GM12865 (cell line): ENCODE measurements around the gene CD52.
A peak's percentile ranks its signal among the peaks of the same experiment; 100 is the strongest.

ENCODE experiments used
- DNase-seq: peaks from one replicate; pipeline ENCODE4 v3.0.0; 2010; ENCODE audit warnings: low read depth
- H3K4me3 ChIP-seq: 2 replicates; pipeline ENCODE4 v1.5.1; 2011; ENCODE audit warnings: mild to moderate bottlenecking, low read depth, low read length, control low read depth
- TF ChIP-seq, protein P1 (sequence below): IDR thresholded peaks from 2 replicates; pipeline ENCODE4 v1.5.1; 2011; ENCODE audit warnings: low read length, control low read depth, low read depth, inconsistent platforms; ENCODE audit not compliant: insufficient read depth; ENCODE audit errors: missing control alignments

CD52 gene

GRCh38 chr1:26360807-26361604, 43.2 kb downstream of the CD52 start:
- TF ChIP-seq, protein P1, sequence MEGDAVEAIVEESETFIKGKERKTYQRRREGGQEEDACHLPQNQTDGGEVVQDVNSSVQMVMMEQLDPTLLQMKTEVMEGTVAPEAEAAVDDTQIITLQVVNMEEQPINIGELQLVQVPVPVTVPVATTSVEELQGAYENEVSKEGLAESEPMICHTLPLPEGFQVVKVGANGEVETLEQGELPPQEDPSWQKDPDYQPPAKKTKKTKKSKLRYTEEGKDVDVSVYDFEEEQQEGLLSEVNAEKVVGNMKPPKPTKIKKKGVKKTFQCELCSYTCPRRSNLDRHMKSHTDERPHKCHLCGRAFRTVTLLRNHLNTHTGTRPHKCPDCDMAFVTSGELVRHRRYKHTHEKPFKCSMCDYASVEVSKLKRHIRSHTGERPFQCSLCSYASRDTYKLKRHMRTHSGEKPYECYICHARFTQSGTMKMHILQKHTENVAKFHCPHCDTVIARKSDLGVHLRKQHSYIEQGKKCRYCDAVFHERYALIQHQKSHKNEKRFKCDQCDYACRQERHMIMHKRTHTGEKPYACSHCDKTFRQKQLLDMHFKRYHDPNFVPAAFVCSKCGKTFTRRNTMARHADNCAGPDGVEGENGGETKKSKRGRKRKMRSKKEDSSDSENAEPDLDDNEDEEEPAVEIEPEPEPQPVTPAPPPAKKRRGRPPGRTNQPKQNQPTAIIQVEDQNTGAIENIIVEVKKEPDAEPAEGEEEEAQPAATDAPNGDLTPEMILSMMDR = no peak
- no peak overlapping the region for H3K4me3 ChIP-seq
- DNase-seq = no peak

DNA sequence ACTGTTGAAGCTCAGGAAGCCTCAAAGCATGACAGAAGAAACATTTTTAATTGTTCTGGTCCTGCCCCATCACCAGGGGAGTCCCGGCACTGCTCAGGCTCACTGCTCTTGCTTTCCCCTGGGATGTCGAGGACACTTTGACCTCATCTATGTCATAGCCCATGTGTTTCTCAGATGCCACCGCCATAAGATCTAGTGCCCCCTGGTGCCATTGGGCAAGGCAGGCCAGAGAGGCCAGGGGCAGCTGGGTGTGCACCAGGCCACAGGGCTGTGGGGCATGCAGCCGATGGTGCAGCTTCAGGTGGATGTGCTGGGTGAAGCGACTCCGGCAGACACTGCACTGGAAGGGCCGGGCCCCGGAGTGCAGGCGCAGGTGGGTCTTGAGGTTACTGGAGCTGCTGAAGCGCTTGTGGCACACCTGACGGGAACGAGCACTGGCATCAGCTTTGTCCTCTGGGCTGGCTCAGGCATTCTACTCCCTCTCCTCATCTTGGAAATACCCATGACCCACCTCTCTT, 43.9 kb downstream of the CD52 start:
- no peak overlapping the region for H3K4me3 ChIP-seq

DNA sequence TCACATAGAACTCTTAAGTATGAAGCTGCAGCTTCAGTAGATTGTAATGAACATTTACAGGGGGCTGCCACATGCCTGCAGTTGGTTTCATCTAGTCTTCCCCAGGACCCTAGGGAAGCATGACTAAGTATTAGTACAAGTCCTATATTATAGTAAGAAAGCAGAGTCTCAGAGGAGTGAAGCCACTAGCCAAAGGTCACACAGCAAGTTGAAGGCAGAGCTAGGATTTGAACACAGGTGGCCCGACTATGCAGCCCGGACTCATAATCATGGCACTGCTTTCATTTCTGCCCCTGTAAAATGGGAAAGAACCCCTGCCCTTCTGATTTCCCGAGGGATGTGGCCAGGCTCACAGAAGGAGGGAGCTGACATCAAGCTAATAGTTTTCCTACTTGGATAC, 44.6 kb downstream of the CD52 start:
- DNase-seq = no peak
- H3K4me3 ChIP-seq = no peak overlapping the region
- TF ChIP-seq, protein P1 = no peak

More for the DNA sequence above, 43.9 kb downstream of the CD52 start:
- TF ChIP-seq, protein P1 = no peak
- DNase-seq = no peak

- no peak overlapping the region for H3K4me3 ChIP-seq
- DNase-seq = peak; percentile 83
- TF ChIP-seq, protein P1 = peak; percentile 97
These were observed 46.0 kb downstream of the CD52 start for GRCh38 chr1:26363549-26364448.

DNA sequence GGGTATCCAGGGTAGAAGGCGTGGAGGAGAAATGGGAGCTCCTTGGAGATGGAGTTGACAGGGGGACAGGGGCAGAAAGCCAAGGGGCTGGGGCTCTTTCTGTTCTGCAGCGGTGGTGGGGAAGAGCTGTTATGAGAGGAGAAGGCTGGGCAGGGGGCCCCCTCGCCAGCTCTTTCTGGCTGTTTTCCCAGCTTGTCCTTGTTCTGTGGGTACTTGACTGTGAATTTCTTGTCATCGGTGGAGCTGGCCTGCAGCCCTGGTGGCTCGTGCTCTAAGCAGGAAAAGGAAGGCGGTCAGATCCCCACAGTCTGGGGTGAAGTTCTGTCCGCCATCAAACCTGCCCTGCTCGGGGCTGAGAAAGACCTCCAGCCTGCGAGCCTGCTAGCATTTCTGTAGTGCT, 47.2 kb downstream of the CD52 start:
- TF ChIP-seq, protein P1 = no peak
- no peak overlapping the region for H3K4me3 ChIP-seq
- DNase-seq = no peak

DNA sequence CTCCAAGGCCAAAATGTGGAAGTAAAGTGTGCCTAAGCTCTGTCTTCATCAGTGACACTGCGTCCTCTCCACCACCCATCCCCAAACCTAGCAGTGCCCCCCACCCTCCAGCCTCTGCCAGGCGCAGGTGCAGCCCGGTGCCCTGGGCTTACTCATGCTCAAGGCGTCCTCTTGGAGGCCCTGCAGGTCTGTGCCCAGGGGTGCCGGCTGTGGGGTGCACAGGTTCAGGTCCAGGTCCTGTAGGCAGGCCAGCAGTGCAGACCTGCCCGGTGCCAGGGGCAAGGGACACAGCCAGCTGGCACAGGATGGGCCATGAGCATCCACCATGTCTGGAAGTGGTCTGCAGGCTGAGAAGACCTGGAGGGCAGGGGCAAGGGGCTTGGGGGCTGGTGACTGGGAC, 49.7 kb downstream of the CD52 start:
- no peak for DNase-seq
- TF ChIP-seq, protein P1 = no peak
- H3K4me3 ChIP-seq = no peak overlapping the region
